Measurements from ENCODE around the gene DYNLT5.
"Not testable (repeated sequence)": the region's sequence is repeated elsewhere in the genome, so short reads cannot be mapped to it uniquely, and the experiment has no call there.

The DYNLT5 gene

GRCh38 chr1:66791621-66792610 is 39.7 kb downstream of the DYNLT5 start:
- no peak for DNase-seq

- DNase-seq: not testable (repeated sequence)
These were observed 43.6 kb downstream of the DYNLT5 start for GRCh38 chr1:66795839-66796238.

GRCh38 chr1:66809245-66809644 is 57.0 kb downstream of the DYNLT5 start:
- no peak for DNase-seq

GRCh38 chr1:66809736-66810326 is 57.6 kb downstream of the DYNLT5 start:
- DNase-seq: no peak

- no peak for DNase-seq
These were observed 72.5 kb downstream of the DYNLT5 start for GRCh38 chr1:66824771-66825170.

Measured in fibroblast of skin of right biceps (primary cell).